Measurements from ENCODE around the gene UBL3. TPM values are rescaled to one million over a fixed set of nuclear protein-coding genes. Genes with fewer than 3 reads are reported as not detected.

Gene UBL3
- total and polyA plus RNA-seq, 2 of the 8 experiments (the other 6 are each of a cell fraction or from before 2014, with no cell fraction given), result 5.3 to 16.1 TPM

GRCh38 chr13:29749401-29750182 is 100.8 kb downstream of the UBL3 start:
- no peak for TF ChIP-seq TAF7 (optimal IDR thresholded peaks at IDR 0.05; ENCODE audit: borderline replicate concordance, low read depth, low read length)
- TF ChIP-seq EGR1 (IDR thresholded peaks at IDR 0.05; ENCODE audit: borderline replicate concordance, low read depth, low read length), result no peak
- no peak overlapping the region for H3K4ac ChIP-seq (replicated peaks; ENCODE audit: insufficient read length, low read depth, low read length)
- H3K9me3 ChIP-seq (ENCODE audit: insufficient read depth in 2 of 2, low read depth in 1 of 2, low read length in 1 of 2), result no peaks in the 10 kb centered on the region
- H3K27me3 ChIP-seq (replicated peaks in 1 of 4; ENCODE audit: control insufficient read depth in 3 of 4, extremely low read depth in 1 of 4, insufficient read depth in 3 of 4, low read length in 3 of 4), result no peaks in the 10 kb centered on the region
- no peak overlapping the region for H2AK5ac ChIP-seq (ENCODE audit: low read depth, low read length)
- ChIA-PET POLR2A (ENCODE audit: partially characterized antibody) (no interaction called here), CTCF (ENCODE audit: partially characterized antibody) (interaction anchor here (1.7 kb wide), 1 partner anchor 356 kb away, joined by 3 read pairs; no protein-coding TSS in a partner anchor)
- H3K27ac ChIP-seq (ENCODE audit: low read depth, low read length), result no peak overlapping the region
- H3K18ac ChIP-seq (ENCODE audit: extremely low read depth, low read length), result no peak overlapping the region
- no peak overlapping the region for H4K5ac ChIP-seq (ENCODE audit: insufficient read length, low read depth, low read length)
- H2BK12ac ChIP-seq (ENCODE audit: low read depth, low read length), result no peak overlapping the region
- H2BK20ac ChIP-seq (ENCODE audit: low read length), result no peak overlapping the region
- no peaks in the 10 kb centered on the region for H3K23me2 ChIP-seq (ENCODE audit: low read depth, low read length)
- no peak overlapping the region for H3K4me3 ChIP-seq (ENCODE audit: extremely low read depth in 1 of 4, insufficient read depth in 2 of 4, low read depth in 3 of 4, low read length in 4 of 4)
- H3K79me1 ChIP-seq (ENCODE audit: low read depth, low read length), result no peaks in the 10 kb centered on the region
- no peak overlapping the region for H2BK120ac ChIP-seq (replicated peaks; ENCODE audit: low read depth, low read length)
- no peak overlapping the region for H2AFZ ChIP-seq (ENCODE audit: low read length)
- peaks cover 2 to 5% (median 4%) of the 10 kb centered on the region in 4 experiments; a peak in 5 of 7 replicates for H3K4me1 ChIP-seq (replicated peaks in 1 of 4; ENCODE audit: control insufficient read depth in 3 of 4, insufficient read depth in 4 of 4, low read length in 3 of 4)
- H3K56ac ChIP-seq (replicated peaks; ENCODE audit: insufficient read length, low read depth, low read length), result no peak overlapping the region
- no peak overlapping the region for H4K91ac ChIP-seq (replicated peaks; ENCODE audit: insufficient read length, low read length)
- H3K36me3 ChIP-seq (ENCODE audit: control insufficient read depth in 2 of 4, insufficient read depth in 4 of 4, low read length in 3 of 4), result no peaks in the 10 kb centered on the region
- WGBS, 2 experiments (ENCODE audit: extremely low coverage in 1 of 2, insufficient coverage in 1 of 2, insufficient read length in 1 of 2, insufficient replicate concordance in 2 of 2, low coverage in 1 of 2, low lambda C conversion rate in 2 of 2, missing lambda C conversion rate in 1 of 2), result 92% methylated on average over 6 of the region's 6 CpGs; no CpG with 5 or more reads in 1 of the 2 experiments
- no peak overlapping the region for H3K9ac ChIP-seq (replicated peaks in 1 of 4; ENCODE audit: extremely low read depth in 1 of 4, low read depth in 3 of 4, low read length in 3 of 4)
- H2BK15ac ChIP-seq (ENCODE audit: low read length), result no peak overlapping the region
- no peaks in the 10 kb centered on the region for H4K20me1 ChIP-seq (replicated peaks in 1 of 2; ENCODE audit: control insufficient read depth in 1 of 2, insufficient read depth in 2 of 2, low read length in 2 of 2)
- no peak overlapping the region for H4K8ac ChIP-seq (ENCODE audit: extremely low read depth, insufficient read depth, low read length)
- no peak overlapping the region for H3K14ac ChIP-seq (ENCODE audit: insufficient read length)
- DNase-seq (ENCODE audit: low read depth in 1 of 2, low spot score in 2 of 2) (no peak), FAIRE-seq (no peak)
- H3K23ac ChIP-seq (ENCODE audit: insufficient read length), result no peak overlapping the region
- no peak overlapping the region for H3K4me2 ChIP-seq (ENCODE audit: insufficient read depth in 1 of 2, low read depth in 2 of 2, low read length in 2 of 2)
- H3K79me2 ChIP-seq (ENCODE audit: control insufficient read depth in 1 of 2, insufficient read depth in 2 of 2, low read length in 2 of 2), result no peaks in the 10 kb centered on the region
- H2BK5ac ChIP-seq (ENCODE audit: low read depth, low read length), result no peak overlapping the region
